H4 (cell line): Measurements from ENCODE around the gene FAM234A. TPM values are rescaled to one million over a fixed set of nuclear protein-coding genes. Genes with fewer than 3 reads are reported as not detected.
"Not testable (repeated sequence)": the region's sequence is repeated elsewhere in the genome, so short reads cannot be mapped to it uniquely, and the experiment has no call there.

ENCODE experiments used
- DNase-seq: peaks from one replicate; pipeline ENCODE4 v3.0.0-alpha.2; 2015; ENCODE audit warnings: low spot score
- total RNA-seq: library from RNA; depleted of rRNA; stranded (reverse); fragments of >200 nt; shearing (Covaris generic); gene quantifications from 2 replicates; pipeline ENCODE4 v1.2.3, GENCODE V29; 2014

The FAM234A gene
- total RNA-seq, 1 experiment from 2014 or later = 178 TPM

GRCh38 chr16:230351-230750, 4.3 kb upstream of the FAM234A start:
- DNase-seq = not testable (repeated sequence)

GRCh38 chr16:230949-231348, 3.7 kb upstream of the FAM234A start:
- DNase-seq = no peak

GRCh38 chr16:239948-240277, 5.3 kb downstream of the FAM234A start:
- DNase-seq = no peak

- no peak for DNase-seq
Measured at GRCh38 chr16:240559-240958, 5.9 kb downstream of the FAM234A start.

- DNase-seq = no peak
Measured at GRCh38 chr16:242281-242680, 7.7 kb downstream of the FAM234A start.

- DNase-seq = no peak
Measured at GRCh38 chr16:243348-243747, 8.7 kb downstream of the FAM234A start.

GRCh38 chr16:245105-245504, 10.5 kb downstream of the FAM234A start:
- DNase-seq = no peak

- no peak for DNase-seq
Measured at GRCh38 chr16:247027-247426, 12.4 kb downstream of the FAM234A start.

- DNase-seq = no peak
Measured at GRCh38 chr16:249431-249830, 14.8 kb downstream of the FAM234A start.

GRCh38 chr16:252366-253337, 18.0 kb downstream of the FAM234A start:
- DNase-seq = no peak

- DNase-seq = no peak
Measured at GRCh38 chr16:253833-254232, 19.2 kb downstream of the FAM234A start.

- no peak for DNase-seq
Measured at GRCh38 chr16:254461-254860, 19.8 kb downstream of the FAM234A start.

- DNase-seq = no peak
Measured at GRCh38 chr16:255183-255582, 20.6 kb downstream of the FAM234A start.

GRCh38 chr16:258091-258490, 23.5 kb downstream of the FAM234A start:
- DNase-seq = not testable (repeated sequence)

GRCh38 chr16:259226-259625, 24.6 kb downstream of the FAM234A start:
- DNase-seq = no peak

GRCh38 chr16:259814-260253, 25.2 kb downstream of the FAM234A start:
- no peak for DNase-seq

GRCh38 chr16:260326-260725, 25.7 kb downstream of the FAM234A start:
- DNase-seq = no peak

GRCh38 chr16:261031-261691, 26.5 kb downstream of the FAM234A start:
- no peak for DNase-seq

- no peak for DNase-seq
Measured at GRCh38 chr16:262121-262745, 27.6 kb downstream of the FAM234A start.

GRCh38 chr16:263182-263774, 28.7 kb downstream of the FAM234A start:
- no peak for DNase-seq

GRCh38 chr16:263944-264343, 29.3 kb downstream of the FAM234A start:
- DNase-seq = no peak

GRCh38 chr16:264440-264951, 29.9 kb downstream of the FAM234A start:
- no peak for DNase-seq
